ENCODE results near the gene CHST15.

DNA sequence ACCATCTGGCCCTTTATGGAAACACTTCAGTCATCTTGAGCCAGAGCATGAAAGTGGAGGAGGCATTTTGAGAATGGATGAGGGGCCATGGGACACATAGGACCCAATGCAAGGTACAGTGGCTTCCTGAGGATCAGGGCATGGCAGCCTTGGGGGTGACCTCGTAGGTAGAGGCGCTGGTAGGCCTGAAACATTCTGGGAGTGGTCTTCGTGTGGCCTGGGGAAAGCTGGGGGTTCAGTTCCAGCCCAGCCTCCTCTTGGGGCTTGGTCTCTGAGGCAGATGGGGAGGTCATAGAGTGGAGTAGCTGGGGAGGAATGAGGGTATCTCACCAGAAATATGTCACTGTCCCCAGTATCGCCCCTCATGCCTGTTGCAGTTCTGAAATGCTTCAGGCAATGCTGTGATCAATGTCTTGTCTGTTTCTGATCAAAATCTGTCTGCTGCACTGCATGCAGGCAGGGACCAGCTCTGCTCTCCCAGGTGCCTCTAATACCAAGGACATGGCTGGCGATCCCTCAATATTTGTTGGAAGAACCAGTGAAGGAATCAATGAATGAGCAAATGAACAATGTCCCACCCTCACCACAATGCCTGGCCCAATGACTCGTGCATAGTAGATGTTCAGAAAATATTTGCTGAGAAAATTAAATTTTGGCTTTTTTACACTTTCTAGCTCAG lies 90.9 kb downstream of the CHST15 start:
- TF ChIP-seq CTCF (IDR thresholded peaks at IDR 0.05; ENCODE audit: low read depth, low read length, missing input control) = no peak
- no peak for TF ChIP-seq JUND (IDR thresholded peaks at IDR 0.05)
- no peak for TF ChIP-seq MAX (IDR thresholded peaks at IDR 0.05)
- TF ChIP-seq, protein P1, sequence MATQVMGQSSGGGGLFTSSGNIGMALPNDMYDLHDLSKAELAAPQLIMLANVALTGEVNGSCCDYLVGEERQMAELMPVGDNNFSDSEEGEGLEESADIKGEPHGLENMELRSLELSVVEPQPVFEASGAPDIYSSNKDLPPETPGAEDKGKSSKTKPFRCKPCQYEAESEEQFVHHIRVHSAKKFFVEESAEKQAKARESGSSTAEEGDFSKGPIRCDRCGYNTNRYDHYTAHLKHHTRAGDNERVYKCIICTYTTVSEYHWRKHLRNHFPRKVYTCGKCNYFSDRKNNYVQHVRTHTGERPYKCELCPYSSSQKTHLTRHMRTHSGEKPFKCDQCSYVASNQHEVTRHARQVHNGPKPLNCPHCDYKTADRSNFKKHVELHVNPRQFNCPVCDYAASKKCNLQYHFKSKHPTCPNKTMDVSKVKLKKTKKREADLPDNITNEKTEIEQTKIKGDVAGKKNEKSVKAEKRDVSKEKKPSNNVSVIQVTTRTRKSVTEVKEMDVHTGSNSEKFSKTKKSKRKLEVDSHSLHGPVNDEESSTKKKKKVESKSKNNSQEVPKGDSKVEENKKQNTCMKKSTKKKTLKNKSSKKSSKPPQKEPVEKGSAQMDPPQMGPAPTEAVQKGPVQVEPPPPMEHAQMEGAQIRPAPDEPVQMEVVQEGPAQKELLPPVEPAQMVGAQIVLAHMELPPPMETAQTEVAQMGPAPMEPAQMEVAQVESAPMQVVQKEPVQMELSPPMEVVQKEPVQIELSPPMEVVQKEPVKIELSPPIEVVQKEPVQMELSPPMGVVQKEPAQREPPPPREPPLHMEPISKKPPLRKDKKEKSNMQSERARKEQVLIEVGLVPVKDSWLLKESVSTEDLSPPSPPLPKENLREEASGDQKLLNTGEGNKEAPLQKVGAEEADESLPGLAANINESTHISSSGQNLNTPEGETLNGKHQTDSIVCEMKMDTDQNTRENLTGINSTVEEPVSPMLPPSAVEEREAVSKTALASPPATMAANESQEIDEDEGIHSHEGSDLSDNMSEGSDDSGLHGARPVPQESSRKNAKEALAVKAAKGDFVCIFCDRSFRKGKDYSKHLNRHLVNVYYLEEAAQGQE (IDR thresholded peaks at IDR 0.05) = no peak
- no peak for TF ChIP-seq GABPA (IDR thresholded peaks at IDR 0.05 in 1 of 2, conservative IDR thresholded peaks at IDR 0.05 in 1 of 2)
- TF ChIP-seq YY1 (IDR thresholded peaks at IDR 0.05) = no peak
- no peak for TF ChIP-seq TAF1 (conservative IDR thresholded peaks at IDR 0.05)
